HepG2 (cell line): Measurements from ENCODE around the gene MT1F. TPM values are rescaled to one million over a fixed set of nuclear protein-coding genes. Genes with fewer than 3 reads are reported as not detected.

ENCODE experiments used
- CBX2 ChIP-seq, 2 experiments: fragments of 200-600 bp in 1 of 2; sonication (generic); formaldehyde crosslinking in 1 of 2; IDR thresholded peaks; 2 replicates each; pipeline versions ENCODE4 v1.7.0 to v1.8.1; 2018 to 2022; ENCODE audit warnings: low read depth in 2 of 2, low read length in 1 of 2, mild to moderate bottlenecking in 1 of 2, missing genetic modification reagents in 1 of 2
- ERF ChIP-seq: IDR thresholded peaks from 2 replicates; pipeline ENCODE4 v1.6.1; 2018; ENCODE audit warnings: missing biosample characterization, missing genetic modification reagents
- FOXA3 ChIP-seq: IDR thresholded peaks from 2 replicates; pipeline ENCODE4 v1.6.1; 2016; ENCODE audit warnings: missing genetic modification reagents, missing compliant biosample characterization
- MEIS2 ChIP-seq: sonication (generic); formaldehyde crosslinking; IDR thresholded peaks from 2 replicates; pipeline ENCODE4 v1.9.0; 2021; ENCODE audit warnings: mild to moderate bottlenecking, missing genetic modification reagents
- MXD3 ChIP-seq: IDR thresholded peaks from 2 replicates; pipeline ENCODE4 v1.6.1; 2016; ENCODE audit warnings: mild to moderate bottlenecking, missing biosample characterization, missing genetic modification reagents
- PCBP1 ChIP-seq: fragments of 200-400 bp; formaldehyde crosslinking; IDR thresholded peaks from 2 replicates; pipeline ENCODE4 v1.6.1; 2017; ENCODE audit warnings: mild to moderate bottlenecking, low read depth, low read length, borderline replicate concordance
- REPIN1 ChIP-seq: sonication (generic); formaldehyde crosslinking; IDR thresholded peaks from 2 replicates; pipeline ENCODE4 v1.8.0; 2022; ENCODE audit warnings: missing genetic modification reagents, low read depth, mild to moderate bottlenecking, borderline replicate concordance
- RFX5 ChIP-seq: IDR thresholded peaks from 2 replicates; pipeline ENCODE4 v1.6.1; 2011; ENCODE audit warnings: low read depth, low read length, improper control_type of control experiment
- RFXAP ChIP-seq: sonication (generic); formaldehyde crosslinking; IDR thresholded peaks from 2 replicates; pipeline ENCODE4 v1.4.0; 2020; ENCODE audit warnings: missing genetic modification reagents, borderline replicate concordance
- SIN3B ChIP-seq: fragments of 150-350 bp; IDR thresholded peaks from 2 replicates; pipeline ENCODE4 v1.6.1; 2014; ENCODE audit warnings: low read length
- SIX4 ChIP-seq: sonication (generic); formaldehyde crosslinking; IDR thresholded peaks from 2 replicates; pipeline ENCODE4 v1.4.0; 2020; ENCODE audit warnings: missing genetic modification reagents
- SRSF9 ChIP-seq: fragments of 200-400 bp; formaldehyde crosslinking; IDR thresholded peaks from 2 replicates; pipeline ENCODE4 v1.6.1; 2018; ENCODE audit warnings: borderline replicate concordance, mild to moderate bottlenecking, low read depth, low read length; ENCODE audit not compliant: insufficient read depth, poor library complexity, severe bottlenecking
- THAP8 ChIP-seq: sonication (generic); formaldehyde crosslinking; IDR thresholded peaks from 2 replicates; pipeline ENCODE4 v1.5.1; 2020; ENCODE audit warnings: missing genetic modification reagents, mild to moderate bottlenecking, borderline replicate concordance
- TRIM24 ChIP-seq: sonication (generic); formaldehyde crosslinking; IDR thresholded peaks from 2 replicates; pipeline ENCODE4 v1.8.0; 2022; ENCODE audit warnings: mild to moderate bottlenecking, missing genetic modification reagents
- ZBTB7A ChIP-seq: sonication (generic); formaldehyde crosslinking; IDR thresholded peaks from 2 replicates; pipeline ENCODE4 v1.8.0; 2022; ENCODE audit warnings: mild to moderate bottlenecking, missing genetic modification reagents
- ZNF275 ChIP-seq: sonication (generic); formaldehyde crosslinking; IDR thresholded peaks from 2 replicates; pipeline ENCODE4 v1.8.0; 2022; ENCODE audit warnings: missing genetic modification reagents, mild to moderate bottlenecking, inconsistent platforms, borderline replicate concordance
- ZNF30 ChIP-seq: sonication (generic); formaldehyde crosslinking; IDR thresholded peaks from 2 replicates; pipeline ENCODE4 v1.5.0; 2020; ENCODE audit warnings: mild to moderate bottlenecking, missing genetic modification reagents
- ZNF362 ChIP-seq: sonication (generic); formaldehyde crosslinking; IDR thresholded peaks from 2 replicates; pipeline ENCODE4 v1.4.0; 2020; ENCODE audit warnings: missing genetic modification reagents, mild to moderate bottlenecking, borderline replicate concordance
- ZNF468 ChIP-seq: sonication (generic); formaldehyde crosslinking; IDR thresholded peaks from 2 replicates; pipeline ENCODE4 v1.8.0; 2022; ENCODE audit warnings: mild to moderate bottlenecking, moderate library complexity, missing genetic modification reagents
- ZNF564 ChIP-seq: sonication (generic); formaldehyde crosslinking; IDR thresholded peaks from 2 replicates; pipeline ENCODE4 v1.8.1; 2023; ENCODE audit warnings: mild to moderate bottlenecking, missing genetic modification reagents
- ZNF605 ChIP-seq: sonication (generic); formaldehyde crosslinking; IDR thresholded peaks from 2 replicates; pipeline ENCODE4 v1.8.0; 2022; ENCODE audit warnings: mild to moderate bottlenecking, missing genetic modification reagents
- ZNF7 ChIP-seq: IDR thresholded peaks from 2 replicates; pipeline ENCODE4 v1.6.1; 2016; ENCODE audit warnings: missing biosample characterization, missing genetic modification reagents
- ZNF703 ChIP-seq: sonication (generic); formaldehyde crosslinking; IDR thresholded peaks from 2 replicates; pipeline ENCODE4 v1.5.1; 2020; ENCODE audit warnings: missing genetic modification reagents, mild to moderate bottlenecking, moderate library complexity, borderline replicate concordance
- ZNF704 ChIP-seq: sonication (generic); formaldehyde crosslinking; IDR thresholded peaks from 2 replicates; pipeline ENCODE4 v1.8.1; 2023; ENCODE audit warnings: mild to moderate bottlenecking, inconsistent platforms, moderate library complexity, missing genetic modification reagents, borderline replicate concordance
- ZSCAN30 ChIP-seq: sonication (generic); formaldehyde crosslinking; IDR thresholded peaks from 2 replicates; pipeline ENCODE4 v1.5.0; 2020; ENCODE audit warnings: mild to moderate bottlenecking, missing genetic modification reagents
- polyA plus RNA-seq, 8 experiments: library from polyadenylated mRNA; depleted of rRNA in 3 of 8; stranded (reverse) in 7 of 8; unstranded in 1 of 8; fragments of >200 nt; fragmentation: Illumina TruSeq in 4 of 8; extraction: Trizol in 4 of 8; gene quantifications; 2 replicates each; pipeline versions ENCODE4 v1.2.1 to v1.2.3, GENCODE V29; 2011 to 2016; ENCODE audit warnings: low read depth in 4 of 8, missing spikeins in 1 of 8, mixed read lengths in 1 of 8; ENCODE audit not compliant: insufficient read depth in 1 of 8
- total RNA-seq, 5 experiments: library from RNA; depleted of rRNA; stranded (reverse); fragments of >200 nt; fragmentation: Illumina TruSeq; extraction: Trizol; gene quantifications; 2 replicates each; pipeline ENCODE4 v1.2.3, GENCODE V29; 2016; ENCODE audit warnings: low read depth in 1 of 5

The MT1F gene
- total and polyA plus RNA-seq, 2 of the 13 experiments (the other 11 are each of a cell fraction or from before 2014, with no cell fraction given), result 1.9 to 169 TPM

- no peak for TF ChIP-seq ZNF7
- no peak for TF ChIP-seq FOXA3 (CRISPR knock-in tag)
- TF ChIP-seq MXD3 (CRISPR knock-in tag), result 0 out of 2 replicates have a peak, but pooled peaks have one; percentile 22
- TF ChIP-seq SIN3B, result no peak
- TF ChIP-seq SRSF9, result no peak
- no peak for TF ChIP-seq ZNF30 (CRISPR knock-in tag)
- no peak for TF ChIP-seq RFX5
- peak; percentile 45; the same call in 1 of the 2 replicates for TF ChIP-seq ZNF564
- peak; percentile 93; the same call in 1 of the 2 replicates for TF ChIP-seq THAP8 (CRISPR knock-in tag)
- peak; percentile 52; the same call in 1 of the 2 replicates for TF ChIP-seq ZNF704 (CRISPR knock-in tag)
- TF ChIP-seq CBX2 (IDR thresholded peaks at IDR 0.05; ENCODE audit: low read depth, low read length), result no peak
- peak; percentile 58; the same call in 1 of the 2 replicates for TF ChIP-seq CBX2 (CRISPR knock-in tag; IDR thresholded peaks at IDR 0.05; ENCODE audit: low read depth)
- TF ChIP-seq ERF (CRISPR knock-in tag), result peak; percentile 18; the same call in 1 of the 2 replicates
- TF ChIP-seq ZNF275 (CRISPR knock-in tag), result no peak
- TF ChIP-seq ZNF468, result no peak
- TF ChIP-seq ZSCAN30, result no peak
- TF ChIP-seq PCBP1, result no peak
- TF ChIP-seq SIX4 (CRISPR knock-in tag), result no peak
- TF ChIP-seq REPIN1 (CRISPR knock-in tag), result peak; percentile 48; the same call in 1 of the 2 replicates
- no peak for TF ChIP-seq TRIM24 (CRISPR knock-in tag)
- TF ChIP-seq ZNF362 (CRISPR knock-in tag), result no peak
- no peak for TF ChIP-seq ZNF703 (CRISPR knock-in tag)
- no peak for TF ChIP-seq RFXAP
- 0 out of 2 replicates have a peak, but pooled peaks have one; percentile 18 for TF ChIP-seq ZBTB7A
- 0 out of 2 replicates have a peak, but pooled peaks have one; percentile 24 for TF ChIP-seq MEIS2 (CRISPR knock-in tag)
- TF ChIP-seq ZNF605 (CRISPR knock-in tag), result peak; percentile 81; the same call in 1 of the 2 replicates
These were observed 14.5 kb upstream of the MT1F start (continued) for GRCh38 chr16:56643080-56643778.
